SK-N-MC (cell line): ENCODE measurements around the gene ACBD5.

Experiments
- EZH2 ChIP-seq: fragments of 200-600 bp; sonication (generic); IDR thresholded peaks from one replicate; pipeline ENCODE4 v1.6.1; 2017; ENCODE audit warnings: antibody characterized with exemption
- FOXP2 ChIP-seq: optimal IDR thresholded peaks from 2 replicates; pipeline ENCODE3; 2011; ENCODE audit warnings: mild to moderate bottlenecking, moderate library complexity; ENCODE audit not compliant: insufficient read depth; ENCODE audit errors: extremely low read length, control extremely low read depth
- POLR2AphosphoS5 ChIP-seq: IDR thresholded peaks from 2 replicates; pipeline ENCODE4 v1.6.1; 2012; ENCODE audit warnings: mild to moderate bottlenecking, low read depth, low read length, borderline replicate concordance

DNA sequence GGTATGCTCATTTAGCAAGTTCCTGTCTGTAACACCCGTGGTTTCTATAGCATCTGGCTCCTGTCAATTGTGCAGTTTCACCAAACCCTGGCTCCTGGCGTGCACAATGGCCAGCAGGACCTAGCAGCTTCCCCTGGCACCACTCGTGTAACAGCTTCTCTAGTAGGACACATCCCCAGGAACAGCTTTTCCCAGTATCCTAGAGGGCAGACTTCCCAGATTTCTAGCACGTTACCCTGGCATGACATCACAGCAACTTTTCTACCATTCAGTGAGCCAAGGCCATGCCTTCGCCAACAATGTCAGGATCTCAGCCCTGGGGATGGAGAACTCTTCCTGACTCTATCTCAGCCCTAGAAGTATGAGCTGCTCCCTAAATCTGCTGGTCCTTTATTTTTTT lies 92.9 kb downstream of the ACBD5 start:
- no peak for TF ChIP-seq EZH2
- no peak for TF ChIP-seq POLR2AphosphoS5
- TF ChIP-seq FOXP2, result no peak
